ENCODE data around the gene PAPPA.

The PAPPA gene

DNA sequence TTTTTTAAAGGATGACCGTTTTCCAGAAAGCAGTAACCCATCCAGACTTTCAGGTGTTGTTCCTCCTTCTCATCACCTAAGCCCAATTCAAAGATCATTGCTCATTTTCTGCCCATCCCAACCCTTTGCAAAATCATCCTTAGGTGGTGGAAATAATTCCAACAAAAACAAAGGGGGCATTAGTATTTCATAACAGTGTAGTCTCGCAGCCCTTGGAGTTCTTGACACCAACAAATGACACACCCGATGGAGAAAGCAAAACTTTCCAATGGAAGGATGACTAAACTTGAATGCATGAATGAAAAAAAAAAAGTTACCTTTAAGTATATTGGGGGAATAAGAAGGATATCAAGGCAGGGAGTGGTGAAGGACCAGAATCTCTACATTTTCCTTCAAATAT lies 117.0 kb downstream of the PAPPA start:
- H3K9me3 ChIP-seq (ENCODE audit: control insufficient read depth, insufficient read depth, low read depth, low read length), result no peaks in the 10 kb centered on the region
- peaks cover 8% of the 10 kb centered on the region for H3K4me1 ChIP-seq (ENCODE audit: control insufficient read depth, insufficient read depth, low read length)
- POLR2A ChIA-PET, result no interaction called here
- no peak overlapping the region for H3K27ac ChIP-seq (ENCODE audit: extremely low read depth, low read depth, low read length)
- H3K4me3 ChIP-seq (ENCODE audit: low read depth, low read length), result no peak overlapping the region
- no peaks in the 10 kb centered on the region for H3K36me3 ChIP-seq (ENCODE audit: control insufficient read depth in 2 of 2, insufficient read depth in 1 of 2, low read length in 2 of 2)
- CTCF ChIA-PET, result no interaction called here
- no peak for TF ChIP-seq SP3 (tag by site-specific recombination; IDR thresholded peaks at IDR 0.05)
- no peak for TF ChIP-seq MEIS1 (CRISPR knock-in tag; IDR thresholded peaks at IDR 0.05; ENCODE audit: borderline replicate concordance)
- no peak for TF ChIP-seq ZNF214 (tag by site-specific recombination; IDR thresholded peaks at IDR 0.05; ENCODE audit: borderline replicate concordance)
- TF ChIP-seq, protein P1, sequence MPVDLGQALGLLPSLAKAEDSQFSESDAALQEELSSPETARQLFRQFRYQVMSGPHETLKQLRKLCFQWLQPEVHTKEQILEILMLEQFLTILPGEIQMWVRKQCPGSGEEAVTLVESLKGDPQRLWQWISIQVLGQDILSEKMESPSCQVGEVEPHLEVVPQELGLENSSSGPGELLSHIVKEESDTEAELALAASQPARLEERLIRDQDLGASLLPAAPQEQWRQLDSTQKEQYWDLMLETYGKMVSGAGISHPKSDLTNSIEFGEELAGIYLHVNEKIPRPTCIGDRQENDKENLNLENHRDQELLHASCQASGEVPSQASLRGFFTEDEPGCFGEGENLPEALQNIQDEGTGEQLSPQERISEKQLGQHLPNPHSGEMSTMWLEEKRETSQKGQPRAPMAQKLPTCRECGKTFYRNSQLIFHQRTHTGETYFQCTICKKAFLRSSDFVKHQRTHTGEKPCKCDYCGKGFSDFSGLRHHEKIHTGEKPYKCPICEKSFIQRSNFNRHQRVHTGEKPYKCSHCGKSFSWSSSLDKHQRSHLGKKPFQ (tag by site-specific recombination; IDR thresholded peaks at IDR 0.05), result no peak
- TF ChIP-seq ZNF48 (tag by site-specific recombination; IDR thresholded peaks at IDR 0.05), result no peak
- TF ChIP-seq, protein P2, sequence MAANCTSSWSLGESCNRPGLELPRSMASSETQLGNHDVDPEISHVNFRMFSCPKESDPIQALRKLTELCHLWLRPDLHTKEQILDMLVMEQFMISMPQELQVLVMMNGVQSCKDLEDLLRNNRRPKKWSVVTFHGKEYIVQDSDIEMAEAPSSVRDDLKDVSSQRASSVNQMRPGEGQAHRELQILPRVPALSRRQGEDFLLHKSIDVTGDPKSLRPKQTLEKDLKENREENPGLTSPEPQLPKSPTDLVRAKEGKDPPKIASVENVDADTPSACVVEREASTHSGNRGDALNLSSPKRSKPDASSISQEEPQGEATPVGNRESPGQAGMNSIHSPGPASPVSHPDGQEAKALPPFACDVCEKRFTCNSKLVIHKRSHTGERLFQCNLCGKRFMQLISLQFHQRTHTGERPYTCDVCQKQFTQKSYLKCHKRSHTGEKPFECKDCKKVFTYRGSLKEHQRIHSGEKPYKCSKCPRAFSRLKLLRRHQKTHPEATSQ (tag by site-specific recombination; IDR thresholded peaks at IDR 0.05), result no peak
- no peak for TF ChIP-seq ZNF600 (tag by site-specific recombination; IDR thresholded peaks at IDR 0.05)
- TF ChIP-seq ZNF157 (tag by site-specific recombination; IDR thresholded peaks at IDR 0.05), result no peak
- no peak for TF ChIP-seq ZNF335 (tag by site-specific recombination; conservative IDR thresholded peaks at IDR 0.05)
- no peak for TF ChIP-seq ZNF558 (tag by site-specific recombination; IDR thresholded peaks at IDR 0.05)
- TF ChIP-seq, protein P3, sequence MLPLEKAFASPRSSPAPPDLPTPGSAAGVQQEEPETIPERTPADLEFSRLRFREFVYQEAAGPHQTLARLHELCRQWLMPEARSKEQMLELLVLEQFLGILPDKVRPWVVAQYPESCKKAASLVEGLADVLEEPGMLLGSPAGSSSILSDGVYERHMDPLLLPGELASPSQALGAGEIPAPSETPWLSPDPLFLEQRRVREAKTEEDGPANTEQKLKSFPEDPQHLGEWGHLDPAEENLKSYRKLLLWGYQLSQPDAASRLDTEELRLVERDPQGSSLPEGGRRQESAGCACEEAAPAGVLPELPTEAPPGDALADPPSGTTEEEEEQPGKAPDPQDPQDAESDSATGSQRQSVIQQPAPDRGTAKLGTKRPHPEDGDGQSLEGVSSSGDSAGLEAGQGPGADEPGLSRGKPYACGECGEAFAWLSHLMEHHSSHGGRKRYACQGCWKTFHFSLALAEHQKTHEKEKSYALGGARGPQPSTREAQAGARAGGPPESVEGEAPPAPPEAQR (tag by site-specific recombination; IDR thresholded peaks at IDR 0.05), result no peak

DNA sequence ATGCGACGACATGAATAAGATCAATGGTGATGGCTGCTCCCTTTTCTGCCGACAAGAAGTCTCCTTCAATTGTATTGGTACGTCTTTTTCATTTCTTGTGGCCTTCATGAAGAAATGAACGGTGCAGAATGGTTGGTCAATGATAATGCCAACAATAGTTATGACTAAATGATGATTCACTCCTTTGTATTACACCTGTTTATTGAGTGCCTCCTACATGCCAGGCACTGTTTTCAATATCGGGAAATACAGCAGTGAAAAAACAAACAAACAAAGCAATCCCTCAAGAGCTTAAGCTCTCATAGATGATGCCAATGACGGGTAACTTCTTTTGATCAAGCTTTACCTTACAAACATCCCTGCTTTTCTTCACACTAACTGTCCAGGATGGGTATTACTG lies 117.7 kb downstream of the PAPPA start:
- ChIA-PET CTCF (no interaction called here), POLR2A (no interaction called here)
- H3K9me3 ChIP-seq (ENCODE audit: control insufficient read depth, insufficient read depth, low read depth, low read length), result no peaks in the 10 kb centered on the region
- H3K36me3 ChIP-seq (ENCODE audit: control insufficient read depth in 2 of 2, insufficient read depth in 1 of 2, low read length in 2 of 2), result no peaks in the 10 kb centered on the region
- no peak overlapping the region for H3K4me3 ChIP-seq (ENCODE audit: low read depth, low read length)
- H3K27ac ChIP-seq (ENCODE audit: extremely low read depth, low read depth, low read length), result no peak overlapping the region
- no peak for TF ChIP-seq ZNF155 (tag by site-specific recombination; IDR thresholded peaks at IDR 0.05)
- TF ChIP-seq ZBTB1 (tag by site-specific recombination; IDR thresholded peaks at IDR 0.05), result no peak
- TF ChIP-seq ZNF830 (tag by site-specific recombination; IDR thresholded peaks at IDR 0.05; ENCODE audit: low read depth), result no peak
- TF ChIP-seq TRIM28 (IDR thresholded peaks at IDR 0.05; ENCODE audit: borderline replicate concordance, low read length), result no peak
- TF ChIP-seq ZNF341 (tag by site-specific recombination; IDR thresholded peaks at IDR 0.05; ENCODE audit: low read depth), result no peak
- TF ChIP-seq REPIN1 (tag by site-specific recombination; IDR thresholded peaks at IDR 0.05; ENCODE audit: low read depth), result no peak
- no peak for TF ChIP-seq ZBTB20 (tag by site-specific recombination; IDR thresholded peaks at IDR 0.05)
- TF ChIP-seq ZNF366 (tag by site-specific recombination; conservative IDR thresholded peaks at IDR 0.05), result no peak
- TF ChIP-seq, protein P4, sequence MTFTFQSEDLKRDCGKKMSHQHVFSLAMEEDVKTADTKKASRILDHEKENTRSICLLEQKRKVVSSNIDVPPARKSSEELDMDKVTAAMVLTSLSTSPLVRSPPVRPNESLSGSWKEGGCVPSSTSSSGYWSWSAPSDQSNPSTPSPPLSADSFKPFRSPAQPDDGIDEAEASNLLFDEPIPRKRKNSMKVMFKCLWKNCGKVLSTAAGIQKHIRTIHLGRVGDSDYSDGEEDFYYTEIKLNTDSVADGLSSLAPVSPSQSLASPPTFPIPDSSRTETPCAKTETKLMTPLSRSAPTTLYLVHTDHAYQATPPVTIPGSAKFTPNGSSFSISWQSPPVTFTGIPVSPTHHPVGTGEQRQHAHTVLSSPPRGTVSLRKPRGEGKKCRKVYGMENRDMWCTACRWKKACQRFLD (tag by site-specific recombination; IDR thresholded peaks at IDR 0.05), result no peak
- TF ChIP-seq ZNF202 (tag by site-specific recombination; IDR thresholded peaks at IDR 0.05; ENCODE audit: borderline replicate concordance), result no peak
- TF ChIP-seq OVOL3 (tag by site-specific recombination; IDR thresholded peaks at IDR 0.05), result no peak
- no peak for TF ChIP-seq ZNF777 (tag by site-specific recombination; IDR thresholded peaks at IDR 0.05; ENCODE audit: borderline replicate concordance)
- TF ChIP-seq ZNF792 (tag by site-specific recombination; IDR thresholded peaks at IDR 0.05), result no peak
- no peak for TF ChIP-seq ZNF350 (tag by site-specific recombination; IDR thresholded peaks at IDR 0.05)
- no peak for TF ChIP-seq ZNF768 (tag by site-specific recombination; IDR thresholded peaks at IDR 0.05)
- peaks cover 12% of the 10 kb centered on the region for H3K4me1 ChIP-seq (ENCODE audit: control insufficient read depth, insufficient read depth, low read length)

Measured in HEK293 (cell line).